CD14-positive monocyte (primary cell): ENCODE data around the gene RRAD. TPM values are rescaled to one million over a fixed set of nuclear protein-coding genes. Genes with fewer than 3 reads are reported as not detected.

Experiments used
- DNase-seq, 3 donors: peaks; one replicate each; pipeline ENCODE4 v3.0.0-alpha.2; 2011 to 2022
- H2AFZ ChIP-seq: 2 replicates; pipeline ENCODE4 v1.6.0; 2012; ENCODE audit warnings: mild to moderate bottlenecking, low read depth, low read length, inconsistent platforms; ENCODE audit not compliant: insufficient read depth, poor library complexity, severe bottlenecking
- H3K27ac ChIP-seq, 2 donors: 1 replicate in 1 of 2; 2 replicates in 1 of 2; pipeline ENCODE4 v1.5.1; 2012 to 2013; ENCODE audit warnings: low read length in 2 of 2, control low read depth in 1 of 2, inconsistent platforms in 1 of 2, low read depth in 1 of 2, mild to moderate bottlenecking in 1 of 2
- H3K27me3 ChIP-seq, 2 donors: one replicate each; pipeline versions ENCODE4 v1.6.0 to v1.6.1; 2011 to 2013; ENCODE audit warnings: low read length in 2 of 2; ENCODE audit not compliant: control insufficient read depth in 2 of 2, insufficient read depth in 2 of 2
- H3K36me3 ChIP-seq, 2 donors: replicated peaks in 1 of 2; 1 replicate in 1 of 2; 2 replicates in 1 of 2; pipeline versions ENCODE4 v1.5.1 to v1.6.1; 2012 to 2013; ENCODE audit warnings: low read length in 2 of 2, control low read depth in 1 of 2, inconsistent platforms in 1 of 2, mild to moderate bottlenecking in 1 of 2; ENCODE audit not compliant: insufficient read depth in 2 of 2, control insufficient read depth in 1 of 2
- H3K4me1 ChIP-seq, 2 donors: 1 replicate in 1 of 2; 2 replicates in 1 of 2; pipeline versions ENCODE4 v1.5.1 to v1.6.1; 2012 to 2013; ENCODE audit warnings: low read length in 2 of 2, control low read depth in 1 of 2, inconsistent platforms in 1 of 2, mild to moderate bottlenecking in 1 of 2, moderate library complexity in 1 of 2; ENCODE audit not compliant: insufficient read depth in 2 of 2, control insufficient read depth in 1 of 2
- H3K4me2 ChIP-seq: replicated peaks from 2 replicates; pipeline ENCODE3; 2012; ENCODE audit warnings: low read length, moderate library complexity, mild to moderate bottlenecking; ENCODE audit not compliant: poor library complexity, severe bottlenecking; ENCODE audit errors: extremely low read depth
- H3K4me3 ChIP-seq, 3 experiments: fragments of 200-600 bp in 1 of 3; sonication (generic) in 1 of 3; replicated peaks in 1 of 3; 1 replicate in 2 of 3; 2 replicates in 1 of 3; pipeline ENCODE4 v1.5.1; 2011 to 2013; ENCODE audit warnings: low read length in 3 of 3, mild to moderate bottlenecking in 3 of 3, control low read depth in 2 of 3, low read depth in 2 of 3, inconsistent platforms in 1 of 3, moderate library complexity in 1 of 3
- H3K79me2 ChIP-seq: 2 replicates; pipeline ENCODE4 v1.6.0; 2012; ENCODE audit warnings: mild to moderate bottlenecking, control low read depth, inconsistent platforms, low read length, moderate library complexity; ENCODE audit not compliant: insufficient read depth
- H3K9ac ChIP-seq: 2 replicates; pipeline ENCODE4 v1.6.0; 2017; ENCODE audit warnings: low read length, mild to moderate bottlenecking; ENCODE audit not compliant: insufficient read depth, poor library complexity, severe bottlenecking
- H3K9me3 ChIP-seq, 2 donors: replicated peaks in 1 of 2; 1 replicate in 1 of 2; 2 replicates in 1 of 2; pipeline versions ENCODE4 v1.5.1 to v1.6.1; 2012 to 2013; ENCODE audit warnings: low read length in 2 of 2, control low read depth in 1 of 2; ENCODE audit not compliant: control insufficient read depth in 1 of 2, insufficient read depth in 1 of 2
- H4K20me1 ChIP-seq: 2 replicates; pipeline ENCODE4 v1.6.0; 2012; ENCODE audit warnings: mild to moderate bottlenecking, low read length, control low read depth, moderate library complexity; ENCODE audit not compliant: insufficient read depth
- H3K27ac Mint-ChIP-seq, 7 donors: one replicate each; pipeline ENCODE4 v1.8.0; 2020; ENCODE audit warnings: mild to moderate bottlenecking in 7 of 7, mixed read lengths in 7 of 7, moderate library complexity in 6 of 7, inconsistent platforms in 2 of 7
- H3K27me3 Mint-ChIP-seq, 3 donors: one replicate each; pipeline ENCODE4 v1.8.0; 2021 to 2022; ENCODE audit warnings: low read depth in 3 of 3, mild to moderate bottlenecking in 3 of 3, mixed read lengths in 3 of 3, moderate library complexity in 3 of 3, inconsistent platforms in 1 of 3
- H3K36me3 Mint-ChIP-seq, 2 donors: one replicate each; pipeline ENCODE4 v1.8.0; 2020; ENCODE audit warnings: mixed read lengths in 2 of 2, inconsistent platforms in 1 of 2, mild to moderate bottlenecking in 1 of 2
- H3K4me1 Mint-ChIP-seq: one replicate; pipeline ENCODE4 v1.8.0; 2020; ENCODE audit warnings: mild to moderate bottlenecking, mixed read lengths
- H3K4me3 Mint-ChIP-seq, 2 donors: one replicate each; pipeline ENCODE4 v1.8.0; 2020; ENCODE audit warnings: mild to moderate bottlenecking in 2 of 2, mixed read lengths in 2 of 2, moderate library complexity in 1 of 2
- H3K9me3 Mint-ChIP-seq, 7 donors: one replicate each; pipeline ENCODE4 v1.8.0; 2020 to 2022; ENCODE audit warnings: mixed read lengths in 7 of 7, mild to moderate bottlenecking in 6 of 7, moderate library complexity in 6 of 7, inconsistent platforms in 2 of 7
- whole genome bisulfite sequencing: methylation state at CpG from one replicate; pipeline ENCODE4 v1.1.5; 2013; ENCODE audit warnings: missing lambda C conversion rate; ENCODE audit not compliant: insufficient coverage; 5-methylcytosine and 5-hydroxymethylcytosine counted together
- intact Hi-C, 2 donors: fragments of 100-400 bp; cut with micrococcal nuclease; formaldehyde crosslinking; loops; one replicate each; pipeline versions ENCODE4 v1.15.0 to v1.15.1; 2023
- polyA plus RNA-seq, 3 donors: library from polyadenylated mRNA; depleted of rRNA in 1 of 3; unstranded in 2 of 3; stranded (reverse) in 1 of 3; fragments of 300-500 nt in 2 of 3; fragments of >200 nt in 1 of 3; fragmentation: Illumina TruSeq in 2 of 3; gene quantifications; 1 replicate in 2 of 3; 2 replicates in 1 of 3; pipeline ENCODE4 v1.2.3, GENCODE V29; 2012 to 2021
- TF ChIP-seq, protein P1 (sequence below): fragments of 200-600 bp; IDR thresholded peaks from one replicate; pipeline ENCODE4 v1.8.0; 2022; ENCODE audit warnings: antibody characterized with exemption, mild to moderate bottlenecking

Gene RRAD
- polyA plus RNA-seq, 3 donors, result 0.42 to 1.9 (median 0.55) TPM

DNA sequence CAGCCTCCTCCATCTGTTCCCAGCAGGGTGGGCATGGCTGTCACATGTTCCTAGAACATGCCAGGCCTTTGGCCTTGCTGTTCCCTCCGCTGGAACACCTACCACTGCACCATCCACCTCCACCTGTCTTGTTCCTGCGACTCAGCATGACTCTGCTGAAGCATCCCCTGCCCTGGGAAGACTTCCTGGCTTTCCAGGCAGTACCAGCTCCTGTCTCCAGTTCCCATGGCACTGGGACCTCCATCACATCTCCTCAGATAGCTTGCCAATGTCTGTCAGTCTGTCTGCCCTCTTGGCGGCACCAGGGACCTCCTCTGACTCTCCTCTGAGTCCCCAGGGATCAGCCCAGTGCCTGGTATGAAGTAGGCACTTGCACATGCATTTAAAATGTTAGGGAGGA lies 29.3 kb downstream of the RRAD start:
- DNase-seq, result no peak
- Mint-ChIP-seq H3K27me3 (peaks cover 7 to 10% (median 10%) of the 10 kb centered on the region in 3 donors), H3K9me3 (no peaks in the 10 kb centered on the region), H3K27ac (no peak overlapping the region), H3K36me3 (peaks cover 0 to 3% of the 10 kb centered on the region in 2 donors), H3K4me1 (peaks cover 4% of the 10 kb centered on the region), H3K4me3 (no peak overlapping the region)
- 100% methylated on average over 2 of the region's 3 CpGs for WGBS
- Histone ChIP-seq H3K79me2 (no peaks in the 10 kb centered on the region), H3K27me3 (no peaks in the 10 kb centered on the region), H4K20me1 (no peaks in the 10 kb centered on the region), H3K9me3 (no peaks in the 10 kb centered on the region), H3K36me3 (no peaks in the 10 kb centered on the region), H3K4me3 (no peak overlapping the region), H3K4me2 (no peak overlapping the region), H3K9ac (no peak overlapping the region), H3K27ac (no peak overlapping the region), H3K4me1 (no peaks in the 10 kb centered on the region), H2AFZ (no peak overlapping the region)
- TF ChIP-seq, protein P1, sequence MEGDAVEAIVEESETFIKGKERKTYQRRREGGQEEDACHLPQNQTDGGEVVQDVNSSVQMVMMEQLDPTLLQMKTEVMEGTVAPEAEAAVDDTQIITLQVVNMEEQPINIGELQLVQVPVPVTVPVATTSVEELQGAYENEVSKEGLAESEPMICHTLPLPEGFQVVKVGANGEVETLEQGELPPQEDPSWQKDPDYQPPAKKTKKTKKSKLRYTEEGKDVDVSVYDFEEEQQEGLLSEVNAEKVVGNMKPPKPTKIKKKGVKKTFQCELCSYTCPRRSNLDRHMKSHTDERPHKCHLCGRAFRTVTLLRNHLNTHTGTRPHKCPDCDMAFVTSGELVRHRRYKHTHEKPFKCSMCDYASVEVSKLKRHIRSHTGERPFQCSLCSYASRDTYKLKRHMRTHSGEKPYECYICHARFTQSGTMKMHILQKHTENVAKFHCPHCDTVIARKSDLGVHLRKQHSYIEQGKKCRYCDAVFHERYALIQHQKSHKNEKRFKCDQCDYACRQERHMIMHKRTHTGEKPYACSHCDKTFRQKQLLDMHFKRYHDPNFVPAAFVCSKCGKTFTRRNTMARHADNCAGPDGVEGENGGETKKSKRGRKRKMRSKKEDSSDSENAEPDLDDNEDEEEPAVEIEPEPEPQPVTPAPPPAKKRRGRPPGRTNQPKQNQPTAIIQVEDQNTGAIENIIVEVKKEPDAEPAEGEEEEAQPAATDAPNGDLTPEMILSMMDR, result no peak
- intact Hi-C loops, result loop anchor here (2.0 to 5.0 kb wide), 2 partner anchors 29 to 36 kb away; partner anchors contain the start of genes CIAO2B (in 1 of the 2) and RRAD (in 1 of the 2)

DNA sequence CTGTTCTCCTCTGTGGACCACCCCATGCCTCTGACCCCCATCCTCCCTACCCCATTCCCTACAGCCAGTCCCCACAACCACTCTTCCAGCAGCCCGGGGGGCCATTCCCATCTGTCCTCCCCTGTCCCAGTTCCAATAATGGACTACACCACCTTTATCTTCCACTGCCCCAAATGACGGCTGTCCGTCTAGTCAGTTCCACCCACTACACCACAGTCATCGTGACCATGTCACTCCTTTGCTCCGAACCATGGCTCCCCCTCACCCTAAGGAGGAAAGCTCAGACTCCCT lies 29.7 kb downstream of the RRAD start:
- no peaks in the 10 kb centered on the region for H4K20me1 ChIP-seq
- Mint-ChIP-seq H3K27me3 (peaks cover 7 to 10% (median 8%) of the 10 kb centered on the region in 3 donors), H3K4me3 (no peak overlapping the region), H3K9me3 (no peaks in the 10 kb centered on the region), H3K36me3 (peaks cover 0 to 3% of the 10 kb centered on the region in 2 donors), H3K4me1 (peaks cover 4% of the 10 kb centered on the region), H3K27ac (no peak overlapping the region)
- no peaks in the 10 kb centered on the region for H3K79me2 ChIP-seq
- H3K4me3 ChIP-seq, result no peak overlapping the region
- H3K27ac ChIP-seq, result no peak overlapping the region
- no peaks in the 10 kb centered on the region for H3K27me3 ChIP-seq
- WGBS, result 98% methylated on average over 5 of the region's 5 CpGs
- TF ChIP-seq, protein P1, result no peak
- H3K36me3 ChIP-seq, result no peaks in the 10 kb centered on the region
- no peaks in the 10 kb centered on the region for H3K9me3 ChIP-seq
- no peak overlapping the region for H2AFZ ChIP-seq
- intact Hi-C loops, result loop anchor here (2.0 to 5.0 kb wide), 2 partner anchors 29 to 37 kb away; partner anchors contain the start of genes CIAO2B (in 1 of the 2) and RRAD (in 1 of the 2)
- H3K9ac ChIP-seq, result no peak overlapping the region
- H3K4me2 ChIP-seq, result no peak overlapping the region
- DNase-seq, result no peak
- H3K4me1 ChIP-seq, result no peaks in the 10 kb centered on the region
